GM12878 (cell line): ENCODE measurements around the gene LCN9. TPM values are rescaled to one million over a fixed set of nuclear protein-coding genes. Genes with fewer than 3 reads are reported as not detected.

Experiments
- ATAC-seq: fragments of 200-7000 bp; cut with Tn5 transposase; 3 replicates; pipeline ENCODE4 v1.9.1; 2020; ENCODE audit warnings: mild to moderate bottlenecking, moderate library complexity
- BruUV-seq: library from RNA; stranded (reverse); fragments of 400-500 nt; replicated peaks from 2 replicates; lab custom pipeline; 2021; lab: Mats Ljungman, UMichigan
- CTCF ChIA-PET: fragments of 300-600 bp; sonication (Branson Sonifier 250); formaldehyde crosslinking; extraction: SDS; loops from one replicate; lab custom pipeline; 2021; ENCODE audit warnings: inconsistent platforms; lab: Yijun Ruan, JAX
- POLR2A ChIA-PET: fragments of 350-600 bp; formaldehyde crosslinking; extraction: SDS; loops from one replicate; lab custom pipeline; 2021; ENCODE audit warnings: inconsistent platforms; lab: Charles Lee
- RAD21 ChIA-PET: fragments of 300-600 bp; sonication (Branson Sonifier 250); formaldehyde crosslinking; loops from one replicate; lab custom pipeline; 2023; ENCODE audit warnings: antibody characterized with exemption; ENCODE audit not compliant: unreplicated experiment; lab: Charles Lee
- SMC1A ChIA-PET: fragments of 300-600 bp; sonication (Branson Sonifier 250); formaldehyde crosslinking; loops from one replicate; lab custom pipeline; 2023; ENCODE audit not compliant: unreplicated experiment, uncharacterized antibody; lab: Charles Lee
- DNase-seq: peaks from one replicate; pipeline ENCODE4 v3.0.0-alpha.2; 2011; ENCODE audit warnings: low read depth, low spot score
- FAIRE-seq: peaks from 3 replicates; lab custom pipeline; 2011; peaks lifted over from hg19 to GRCh38; lab: Jason Lieb, UNC
- H2AFZ ChIP-seq: 2 replicates; pipeline ENCODE4 v1.6.0; 2011; ENCODE audit warnings: low read depth, low read length, control low read depth; ENCODE audit not compliant: control insufficient read depth
- H3K27ac ChIP-seq: 2 replicates; pipeline ENCODE4 v1.5.1; 2011; ENCODE audit warnings: control low read depth; ENCODE audit not compliant: control insufficient read depth, insufficient read depth
- H3K27me3 ChIP-seq, 2 experiments: replicated peaks in 1 of 2; 2 replicates each; pipeline versions ENCODE4 v1.6.0 to v1.6.1; 2011; ENCODE audit warnings: low read length in 1 of 2; ENCODE audit not compliant: control insufficient read depth in 2 of 2, insufficient read depth in 2 of 2
- H3K36me3 ChIP-seq, 2 experiments: 2 replicates each; pipeline ENCODE4 v1.5.1; 2011; ENCODE audit warnings: low read length in 1 of 2; ENCODE audit not compliant: control insufficient read depth in 2 of 2, insufficient read depth in 2 of 2
- H3K4me1 ChIP-seq: 2 replicates; pipeline ENCODE4 v1.6.1; 2011; ENCODE audit warnings: mild to moderate bottlenecking, low read length, moderate library complexity, mixed read lengths; ENCODE audit not compliant: control insufficient read depth, insufficient read depth
- H3K4me2 ChIP-seq: 2 replicates; pipeline ENCODE4 v1.6.0; 2011; ENCODE audit warnings: control low read depth; ENCODE audit not compliant: control insufficient read depth, insufficient read depth
- H3K4me3 ChIP-seq: fragments of 200-600 bp; sonication (generic); 2 replicates; pipeline ENCODE4 v1.5.1; 2016
- H3K79me2 ChIP-seq: 2 replicates; pipeline ENCODE4 v1.6.0; 2011; ENCODE audit warnings: low read length; ENCODE audit not compliant: control insufficient read depth, insufficient read depth
- H3K9ac ChIP-seq: 2 replicates; pipeline ENCODE4 v1.8.0; 2011; ENCODE audit warnings: low read length, control low read depth, mixed read lengths; ENCODE audit not compliant: control insufficient read depth, insufficient read depth
- H3K9me3 ChIP-seq: replicated peaks from 3 replicates; pipeline ENCODE4 v1.5.1; 2011; ENCODE audit warnings: mild to moderate bottlenecking, low read length; ENCODE audit not compliant: control insufficient read depth, insufficient read depth
- H4K20me1 ChIP-seq: 2 replicates; pipeline ENCODE4 v1.6.0; 2011; ENCODE audit not compliant: control insufficient read depth, insufficient read depth
- ASH2L ChIP-seq: fragments of 300-600, 200-600 bp; sonication (generic); IDR thresholded peaks from 2 replicates; pipeline ENCODE4 v1.6.1; 2017; ENCODE audit warnings: low read depth, mild to moderate bottlenecking, borderline replicate concordance
- BACH1 ChIP-seq: fragments of 450-650 bp; IDR thresholded peaks from 2 replicates; pipeline ENCODE4 v1.6.1; 2017; ENCODE audit warnings: mild to moderate bottlenecking, borderline replicate concordance
- CHD2 ChIP-seq: IDR thresholded peaks from 2 replicates; pipeline ENCODE4 v1.6.1; 2011; ENCODE audit warnings: low read depth, low read length, improper control_type of control experiment, borderline replicate concordance
- SKIL ChIP-seq: fragments of 450-650 bp; IDR thresholded peaks from 2 replicates; pipeline ENCODE4 v1.6.1; 2017; ENCODE audit warnings: mild to moderate bottlenecking, low read depth, inconsistent platforms; ENCODE audit not compliant: poor library complexity, severe bottlenecking
- SREBF1 ChIP-seq: IDR thresholded peaks from 2 replicates; pipeline ENCODE4 v1.6.1; 2012; ENCODE audit warnings: mild to moderate bottlenecking, low read length
- WGBS: methylation state at CpG from one replicate; pipeline ENCODE4 v1.1.6; 2016; ENCODE audit warnings: low lambda C conversion rate; ENCODE audit not compliant: insufficient replicate concordance, insufficient coverage; ENCODE audit errors: missing lambda C conversion rate; 5-methylcytosine and 5-hydroxymethylcytosine counted together
- in situ Hi-C: fragments of 300-500 bp; cut with MboI; formaldehyde crosslinking; loops from 9 replicates; pipeline ENCODE4 v1.14.3; 2018; ENCODE audit warnings: mixed read lengths
- intact Hi-C: fragments of 100-400 bp; cut with micrococcal nuclease; formaldehyde crosslinking; loops from one replicate; pipeline ENCODE4 v1.14.2; 2022; ENCODE audit not compliant: unreplicated experiment
- polyA plus RNA-seq, 11 experiments: library from polyadenylated mRNA; depleted of rRNA in 4 of 11; unstranded in 6 of 11; stranded (reverse) in 5 of 11; fragments of >200 nt; fragmentation: Nextera tagmentation in 4 of 11; fragmentation: Illumina TruSeq in 1 of 11; extraction: Ambion mirVana in 4 of 11; extraction: Trizol in 1 of 11; gene quantifications; 1 replicate in 1 of 11; 2 replicates in 10 of 11; pipeline versions ENCODE4 v1.2.1 to v1.2.3, GENCODE V29; 2011 to 2016; ENCODE audit warnings: inconsistent platforms in 2 of 11, missing spikeins in 2 of 11, low read depth in 1 of 11
- total RNA-seq, 4 experiments: library from RNA; depleted of rRNA in 3 of 4; stranded (reverse); fragments of >200 nt in 3 of 4; fragmentation: Illumina TruSeq in 1 of 4; extraction: Trizol in 1 of 4; gene quantifications; 2 replicates each; pipeline versions ENCODE4 v1.2.1 to v1.2.3, GENCODE V29; 2013 to 2021
- TF ChIP-seq, protein P1 (sequence below): fragments of 450-650 bp; IDR thresholded peaks from 2 replicates; pipeline ENCODE4 v1.6.1; 2016; ENCODE audit warnings: mild to moderate bottlenecking, moderate library complexity, borderline replicate concordance

Gene LCN9
- total and polyA plus RNA-seq, 10 of the 15 experiments (the other 5 are each of a cell fraction or from before 2014, with no cell fraction given), result not detected

GRCh38 chr9:135664801-135665794, 2.0 kb downstream of the LCN9 start:
- H3K36me3 ChIP-seq, result no peaks in the 10 kb centered on the region
- FAIRE-seq (no peak), DNase-seq (no peak), ATAC-seq (no peak)
- H3K4me2 ChIP-seq, result no peak overlapping the region
- H3K4me1 ChIP-seq, result no peaks in the 10 kb centered on the region
- no peak overlapping the region for H2AFZ ChIP-seq
- WGBS, result 40% methylated on average over 32 of the region's 32 CpGs
- POLR2A ChIA-PET, result no interaction called here
- H3K9me3 ChIP-seq, result no peaks in the 10 kb centered on the region
- no peak overlapping the region for H3K9ac ChIP-seq
- SMC1A ChIA-PET, result no interaction called here
- no peaks in the 10 kb centered on the region for H3K79me2 ChIP-seq
- no peaks in the 10 kb centered on the region for H4K20me1 ChIP-seq
- CTCF ChIA-PET, result no interaction called here
- in situ Hi-C loops (no loop called here), intact Hi-C loops (no loop called here)
- no TSS peak for BruUV-seq
- H3K27me3 ChIP-seq, result no peaks in the 10 kb centered on the region
- H3K27ac ChIP-seq, result no peak overlapping the region
- no peak for TF ChIP-seq SREBF1
- TF ChIP-seq BACH1, result no peak
- no peak for TF ChIP-seq CHD2
- TF ChIP-seq, protein P1, sequence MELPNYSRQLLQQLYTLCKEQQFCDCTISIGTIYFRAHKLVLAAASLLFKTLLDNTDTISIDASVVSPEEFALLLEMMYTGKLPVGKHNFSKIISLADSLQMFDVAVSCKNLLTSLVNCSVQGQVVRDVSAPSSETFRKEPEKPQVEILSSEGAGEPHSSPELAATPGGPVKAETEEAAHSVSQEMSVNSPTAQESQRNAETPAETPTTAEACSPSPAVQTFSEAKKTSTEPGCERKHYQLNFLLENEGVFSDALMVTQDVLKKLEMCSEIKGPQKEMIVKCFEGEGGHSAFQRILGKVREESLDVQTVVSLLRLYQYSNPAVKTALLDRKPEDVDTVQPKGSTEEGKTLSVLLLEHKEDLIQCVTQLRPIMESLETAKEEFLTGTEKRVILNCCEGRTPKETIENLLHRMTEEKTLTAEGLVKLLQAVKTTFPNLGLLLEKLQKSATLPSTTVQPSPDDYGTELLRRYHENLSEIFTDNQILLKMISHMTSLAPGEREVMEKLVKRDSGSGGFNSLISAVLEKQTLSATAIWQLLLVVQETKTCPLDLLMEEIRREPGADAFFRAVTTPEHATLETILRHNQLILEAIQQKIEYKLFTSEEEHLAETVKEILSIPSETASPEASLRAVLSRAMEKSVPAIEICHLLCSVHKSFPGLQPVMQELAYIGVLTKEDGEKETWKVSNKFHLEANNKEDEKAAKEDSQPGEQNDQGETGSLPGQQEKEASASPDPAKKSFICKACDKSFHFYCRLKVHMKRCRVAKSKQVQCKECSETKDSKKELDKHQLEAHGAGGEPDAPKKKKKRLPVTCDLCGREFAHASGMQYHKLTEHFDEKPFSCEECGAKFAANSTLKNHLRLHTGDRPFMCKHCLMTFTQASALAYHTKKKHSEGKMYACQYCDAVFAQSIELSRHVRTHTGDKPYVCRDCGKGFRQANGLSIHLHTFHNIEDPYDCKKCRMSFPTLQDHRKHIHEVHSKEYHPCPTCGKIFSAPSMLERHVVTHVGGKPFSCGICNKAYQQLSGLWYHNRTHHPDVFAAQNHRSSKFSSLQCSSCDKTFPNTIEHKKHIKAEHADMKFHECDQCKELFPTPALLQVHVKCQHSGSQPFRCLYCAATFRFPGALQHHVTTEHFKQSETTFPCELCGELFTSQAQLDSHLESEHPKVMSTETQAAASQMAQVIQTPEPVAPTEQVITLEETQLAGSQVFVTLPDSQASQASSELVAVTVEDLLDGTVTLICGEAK, result no peak
- no peak for TF ChIP-seq SKIL
- TF ChIP-seq ASH2L, result no peak
- RAD21 ChIA-PET, result no interaction called here
- no peak overlapping the region for H3K4me3 ChIP-seq
